ENCODE measurements around the gene COBLL1.

COBLL1 gene

GRCh38 chr2:164789968-164790367 is 51.7 kb downstream of the COBLL1 start:
- H3K4me3 ChIP-seq (ENCODE audit: low read depth in 1 of 2, low read length in 1 of 2) = no peak overlapping the region
- no peak overlapping the region for H3K27ac ChIP-seq
- no peak for TF ChIP-seq CTCF (IDR thresholded peaks at IDR 0.05)
- no peaks in the 10 kb centered on the region for H3K4me1 ChIP-seq (ENCODE audit: control insufficient read depth in 1 of 2, insufficient read depth in 1 of 2, low read depth in 1 of 2, low read length in 1 of 2)
- H3K9me3 ChIP-seq = no peaks in the 10 kb centered on the region
- H3K36me3 ChIP-seq = no peaks in the 10 kb centered on the region
- H3K27me3 ChIP-seq = no peaks in the 10 kb centered on the region

- no peak overlapping the region for H3K4me3 ChIP-seq (ENCODE audit: low read depth in 1 of 2, low read length in 1 of 2)
- no peak overlapping the region for H3K27ac ChIP-seq
- no peaks in the 10 kb centered on the region for H3K4me1 ChIP-seq (ENCODE audit: control insufficient read depth in 1 of 2, insufficient read depth in 1 of 2, low read depth in 1 of 2, low read length in 1 of 2)
- H3K27me3 ChIP-seq = no peaks in the 10 kb centered on the region
- no peaks in the 10 kb centered on the region for H3K36me3 ChIP-seq
- TF ChIP-seq CTCF (IDR thresholded peaks at IDR 0.05) = no peak
- H3K9me3 ChIP-seq = no peaks in the 10 kb centered on the region
Measured at GRCh38 chr2:164786787-164787186, 54.8 kb downstream of the COBLL1 start.

- Histone ChIP-seq H3K27me3 (no peaks in the 10 kb centered on the region), H3K36me3 (no peaks in the 10 kb centered on the region), H3K4me1 (ENCODE audit: control insufficient read depth in 1 of 2, insufficient read depth in 1 of 2, low read depth in 1 of 2, low read length in 1 of 2) (peaks cover 0 to 4% of the 10 kb centered on the region in 2 experiments), H3K9me3 (no peaks in the 10 kb centered on the region), H3K4me3 (ENCODE audit: low read depth in 1 of 2, low read length in 1 of 2) (no peak overlapping the region), H3K27ac (no peak overlapping the region)
- TF ChIP-seq CTCF (IDR thresholded peaks at IDR 0.05) = no peak
Measured at GRCh38 chr2:164785457-164785856, 56.2 kb downstream of the COBLL1 start.

GRCh38 chr2:164784376-164784775 is 57.2 kb downstream of the COBLL1 start:
- Histone ChIP-seq H3K4me1 (ENCODE audit: control insufficient read depth in 1 of 2, insufficient read depth in 1 of 2, low read depth in 1 of 2, low read length in 1 of 2) (peaks cover 0 to 4% of the 10 kb centered on the region in 2 experiments), H3K27ac (no peak overlapping the region), H3K4me3 (ENCODE audit: low read depth in 1 of 2, low read length in 1 of 2) (no peak overlapping the region), H3K27me3 (no peaks in the 10 kb centered on the region), H3K36me3 (no peaks in the 10 kb centered on the region), H3K9me3 (no peaks in the 10 kb centered on the region)
- TF ChIP-seq CTCF (IDR thresholded peaks at IDR 0.05) = no peak

- Histone ChIP-seq H3K27ac (no peak overlapping the region), H3K36me3 (no peaks in the 10 kb centered on the region), H3K4me3 (ENCODE audit: low read depth in 1 of 2, low read length in 1 of 2) (no peak overlapping the region), H3K9me3 (no peaks in the 10 kb centered on the region), H3K4me1 (ENCODE audit: control insufficient read depth in 1 of 2, insufficient read depth in 1 of 2, low read depth in 1 of 2, low read length in 1 of 2) (peaks cover 0 to 4% of the 10 kb centered on the region in 2 experiments), H3K27me3 (no peaks in the 10 kb centered on the region)
- TF ChIP-seq CTCF (IDR thresholded peaks at IDR 0.05) = no peak
Measured at GRCh38 chr2:164782323-164782722, 59.3 kb downstream of the COBLL1 start.

- TF ChIP-seq CTCF (IDR thresholded peaks at IDR 0.05) = no peak
- no peaks in the 10 kb centered on the region for H3K36me3 ChIP-seq
- H3K9me3 ChIP-seq = no peaks in the 10 kb centered on the region
- H3K4me1 ChIP-seq (ENCODE audit: control insufficient read depth in 1 of 2, insufficient read depth in 1 of 2, low read depth in 1 of 2, low read length in 1 of 2) = peaks cover 0 to 4% of the 10 kb centered on the region in 2 experiments
- H3K4me3 ChIP-seq (ENCODE audit: low read depth in 1 of 2, low read length in 1 of 2) = no peak overlapping the region
- H3K27me3 ChIP-seq = no peaks in the 10 kb centered on the region
- H3K27ac ChIP-seq = no peak overlapping the region
Measured at GRCh38 chr2:164781394-164781793, 60.2 kb downstream of the COBLL1 start.

All from neutrophil (primary cell).